ENCODE measurements around the gene KCNH1. TPM values are rescaled to one million over a fixed set of nuclear protein-coding genes. Genes with fewer than 3 reads are reported as not detected.

The KCNH1 gene
- total and polyA plus RNA-seq, 2 of the 4 experiments (the other 2 are of a cell fraction), result 0.27 to 0.54 TPM

- no peak overlapping the region for H2BK20ac ChIP-seq (ENCODE audit: low read depth, low read length)
- H2AK9ac ChIP-seq (replicated peaks; ENCODE audit: low read depth, low read length, poor library complexity), result no peak overlapping the region
- H2BK5ac ChIP-seq (ENCODE audit: low read depth, low read length, poor library complexity, severe bottlenecking), result no peak overlapping the region
- H2AK5ac ChIP-seq (ENCODE audit: low read depth, low read length), result no peak overlapping the region
- H3K27ac ChIP-seq (ENCODE audit: insufficient read depth, low read length), result no peak overlapping the region
- no peak overlapping the region for H3K56ac ChIP-seq (ENCODE audit: extremely low read depth, insufficient read depth, low read length)
- WGBS, 2 experiments (ENCODE audit: extremely low coverage in 2 of 2, insufficient read length in 1 of 2), result no CpG with 5 or more reads among the region's 3 CpGs
- intact Hi-C loops (cut with micrococcal nuclease), result no loop called here
- H2BK15ac ChIP-seq (ENCODE audit: low read depth, low read length), result no peak overlapping the region
- H4K5ac ChIP-seq (ENCODE audit: low read depth, low read length), result no peak overlapping the region
- no peak overlapping the region for H3K23ac ChIP-seq (ENCODE audit: low read depth, low read length)
- no peak overlapping the region for H3K18ac ChIP-seq (ENCODE audit: low read depth, low read length)
- H4K91ac ChIP-seq (ENCODE audit: insufficient read depth, low read depth, low read length), result no peak overlapping the region
- POLR2A ChIA-PET (ENCODE audit: unreplicated experiment), result no interaction called here
- no TSS peak for BruUV-seq (replicated peaks)
- H3K36me3 ChIP-seq (ENCODE audit: control insufficient read depth, insufficient read depth, low read length), result no peaks in the 10 kb centered on the region
- in situ Hi-C loops (cut with MboI; ENCODE audit: low sequenced_read_pairs), result no loop called here
- no peak overlapping the region for H3K9ac ChIP-seq (ENCODE audit: low read depth, low read length)
- TF ChIP-seq NFE2L2 (IDR thresholded peaks at IDR 0.05; ENCODE audit: low read depth, low read length) (no peak), MXI1 (IDR thresholded peaks at IDR 0.05; ENCODE audit: borderline replicate concordance, low read depth, low read length) (no peak), RCOR1 (IDR thresholded peaks at IDR 0.05; ENCODE audit: insufficient replicate concordance, low read length) (no peak), CHD1 (IDR thresholded peaks at IDR 0.05; ENCODE audit: low read depth, low read length) (no peak), SMC3 (IDR thresholded peaks at IDR 0.05; ENCODE audit: low read depth, low read length) (no peak), POLR2A (IDR thresholded peaks at IDR 0.05; ENCODE audit: low read depth, low read length) (no peak), MAZ (IDR thresholded peaks at IDR 0.05; ENCODE audit: borderline replicate concordance, low read depth, low read length) (no peak), USF2 (IDR thresholded peaks at IDR 0.05; ENCODE audit: low read depth, low read length) (no peak), CTCF (conservative IDR thresholded peaks at IDR 0.05; ENCODE audit: low read depth, low read length) (no peak), RFX5 (IDR thresholded peaks at IDR 0.05; ENCODE audit: low read depth, low read length) (no peak)
- DNase-seq (peak; percentile 7), ATAC-seq (ENCODE audit: low read depth) (no peak)
- peaks cover 2% of the 10 kb centered on the region; the same call in 1 of the 2 replicates for H3K9me3 ChIP-seq (ENCODE audit: control insufficient read depth, insufficient read depth, low read length)
- no peak overlapping the region for H4K8ac ChIP-seq (ENCODE audit: low read depth in 2 of 2, low read length in 2 of 2)
- H3K9me1 ChIP-seq (ENCODE audit: insufficient read depth, low read length), result no peaks in the 10 kb centered on the region
- H2BK120ac ChIP-seq (ENCODE audit: low read depth, low read length), result no peak overlapping the region
- H2AFZ ChIP-seq (replicated peaks; ENCODE audit: low read length, poor library complexity), result no peak overlapping the region
- CTCF ChIA-PET, result interaction anchor here (1.0 kb wide), 1 partner anchor 11 kb away, joined by 3 read pairs; no protein-coding TSS in a partner anchor
- H3K27me3 ChIP-seq (ENCODE audit: control insufficient read depth, insufficient read depth, low read length), result no peaks in the 10 kb centered on the region
- H3K79me1 ChIP-seq (ENCODE audit: low read depth in 1 of 2, low read length in 2 of 2), result no peaks in the 10 kb centered on the region
- H3K4ac ChIP-seq (ENCODE audit: low read depth, low read length), result no peak overlapping the region
- H3K4me2 ChIP-seq (ENCODE audit: low read depth, low read length), result no peak overlapping the region
- no peak overlapping the region for H3K14ac ChIP-seq (replicated peaks; ENCODE audit: low read depth, low read length)
- no peak overlapping the region for H3K4me3 ChIP-seq (ENCODE audit: insufficient read depth, low read depth, low read length)
- no peaks in the 10 kb centered on the region for H3K4me1 ChIP-seq (ENCODE audit: control insufficient read depth, insufficient read depth, low read length)
- dilution Hi-C loops (cut with HindIII; ENCODE audit: low sequenced_read_pairs, unreplicated experiment), result no loop called here
- H4K20me1 ChIP-seq (ENCODE audit: insufficient read depth, low read length), result no peaks in the 10 kb centered on the region
These were observed 333.2 kb downstream of the KCNH1 start for GRCh38 chr1:210800756-210801155.
